NCI-H1048 (cell line): ENCODE data around the gene PNPLA3.

Experiments used
- DNase-seq: peaks from one replicate; lab custom pipeline; 2025; lab: John Stamatoyannopoulos, UW

Gene PNPLA3

DNA sequence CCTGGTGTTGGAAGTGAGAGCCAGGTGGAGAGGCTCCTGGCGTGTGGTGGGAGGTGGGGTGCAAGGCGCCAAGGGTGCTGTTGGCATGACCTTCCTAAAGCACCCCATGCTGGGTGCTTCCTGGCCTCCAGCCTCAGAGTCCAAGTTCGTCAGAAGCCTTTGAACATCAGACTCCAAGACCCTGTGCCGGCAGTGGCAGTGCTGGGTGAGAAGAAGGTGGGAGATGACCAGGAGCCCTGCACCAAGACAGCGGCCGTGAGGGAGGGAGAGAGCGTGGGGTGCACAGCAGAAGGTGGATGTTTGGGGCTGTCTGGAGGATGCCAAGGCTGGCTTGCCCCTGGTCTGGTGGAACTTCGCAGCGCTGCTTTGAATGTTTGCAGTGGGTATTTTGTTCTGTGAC, 70.8 kb downstream of the PNPLA3 start:
- no peak for DNase-seq

DNA sequence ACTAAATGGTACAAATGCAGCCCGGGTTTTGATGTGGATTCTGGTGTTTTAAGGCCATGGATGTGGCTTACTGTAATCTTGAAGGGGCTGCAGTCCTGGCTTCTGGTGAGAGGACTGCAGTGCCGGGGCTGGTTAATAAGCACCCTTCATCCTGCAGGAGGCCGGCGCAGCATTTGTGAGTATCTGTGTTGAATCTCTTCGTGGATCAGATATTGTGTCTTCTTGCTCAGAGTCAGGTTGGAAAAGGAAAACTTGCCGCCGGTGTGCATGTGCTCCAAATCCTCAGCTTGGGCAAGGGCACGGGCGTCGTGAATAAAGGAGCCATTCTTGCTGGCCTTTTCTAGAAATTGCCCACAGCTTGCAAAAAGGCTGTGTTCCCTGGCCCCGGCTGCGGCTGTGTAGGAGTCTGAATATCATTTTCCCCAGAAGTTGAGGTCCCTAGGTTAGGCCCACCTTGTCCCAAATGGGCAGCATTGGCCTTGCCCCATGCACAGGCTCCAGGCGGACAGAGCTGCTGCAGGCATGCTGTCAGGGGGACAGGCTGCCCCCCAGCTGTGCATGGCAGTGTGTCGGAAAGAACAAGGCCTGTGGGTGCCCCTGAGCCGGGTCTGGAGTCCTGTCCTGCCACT, 71.6 kb downstream of the PNPLA3 start:
- DNase-seq = no peak

DNA sequence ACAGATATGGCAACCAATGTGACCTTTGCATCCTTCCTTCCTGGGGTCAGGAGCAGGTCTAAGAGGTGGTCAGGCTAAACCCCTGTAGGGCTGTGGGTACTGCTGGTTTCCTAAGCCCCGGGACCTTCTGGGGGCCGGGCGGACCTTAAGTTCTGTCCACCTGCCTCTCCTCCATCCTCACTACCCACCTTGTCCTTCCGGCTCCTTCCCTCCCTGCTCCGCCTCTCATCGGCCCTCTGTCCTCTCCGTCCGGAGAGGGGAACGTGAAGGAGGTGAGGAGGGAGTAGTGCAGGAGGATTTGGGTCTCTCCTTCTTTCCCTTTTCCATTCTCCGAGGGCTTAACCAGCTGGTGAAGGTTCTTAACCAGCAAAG, 72.2 kb downstream of the PNPLA3 start:
- DNase-seq = no peak

DNA sequence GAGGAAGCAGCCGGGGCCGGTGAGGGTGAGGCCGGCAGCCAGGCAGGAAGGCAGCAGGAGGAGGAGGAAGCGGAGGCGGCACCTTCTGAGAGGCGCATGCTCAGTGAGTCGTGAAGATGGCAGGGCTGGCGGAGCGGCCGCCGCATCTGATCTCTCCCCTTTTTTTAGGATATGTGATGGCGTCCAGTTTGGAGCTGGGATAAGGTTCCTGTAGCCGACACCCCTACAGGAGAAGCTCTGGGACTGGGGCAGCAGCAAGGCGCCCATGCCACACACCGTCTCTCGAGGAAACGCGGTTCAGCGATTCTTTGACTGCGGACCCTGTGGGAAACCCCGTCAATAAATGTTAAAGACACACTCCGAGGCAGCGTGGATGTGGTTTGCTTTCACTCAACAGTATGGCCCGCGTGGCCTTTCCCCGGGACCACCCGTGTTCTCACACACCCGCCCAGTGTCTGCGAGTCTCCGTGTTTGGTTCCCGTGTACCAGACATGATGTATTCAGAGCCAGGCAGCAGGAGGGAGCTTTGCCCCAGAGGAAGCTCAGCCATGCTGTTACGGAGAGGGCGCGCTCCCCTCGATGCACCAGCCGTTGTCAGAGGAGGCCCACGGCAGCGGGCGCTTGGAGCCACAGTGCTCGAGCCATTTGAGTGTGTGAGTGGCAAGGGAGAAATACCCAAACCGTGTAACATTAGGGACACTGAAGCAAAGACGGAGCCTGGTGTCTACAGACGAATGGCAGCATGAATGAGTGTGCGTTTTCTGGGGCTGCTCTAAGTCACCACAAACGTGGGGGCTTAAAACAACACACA, 72.8 kb downstream of the PNPLA3 start:
- no peak for DNase-seq

DNA sequence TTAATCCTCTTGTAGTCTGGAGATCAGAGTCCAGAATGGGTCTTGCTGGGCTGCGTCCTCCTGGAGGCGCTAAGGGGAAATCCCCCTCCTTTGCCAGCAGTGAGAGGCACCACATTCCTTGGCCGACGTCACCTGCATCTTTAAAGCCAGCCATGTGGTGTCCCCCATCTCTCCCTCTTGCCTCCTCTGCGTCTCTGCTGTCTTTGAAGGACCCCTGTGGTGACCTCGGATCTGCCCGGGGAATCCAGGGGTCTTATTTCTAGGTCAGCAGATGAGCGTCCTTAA, 73.3 kb downstream of the PNPLA3 start:
- no peak for DNase-seq
